Stimulated activated CD4-positive, alpha-beta T cell treated with anti-CD3 and anti-CD28 coated beads, Interleukin-1b, Interleukin-23, amount 100 ng/mL, for 24 hours (primary cell): ENCODE measurements around the gene TCERG1L.

Experiments
- DNase-seq, 4 experiments: peaks; one replicate each; pipeline ENCODE4 v3.0.0-alpha.2; 2020; ENCODE audit warnings: low read depth in 4 of 4, low spot score in 1 of 4

The TCERG1L gene

GRCh38 chr10:131044379-131045111, 267.0 kb downstream of the TCERG1L start:
- DNase-seq, result no peak

DNA sequence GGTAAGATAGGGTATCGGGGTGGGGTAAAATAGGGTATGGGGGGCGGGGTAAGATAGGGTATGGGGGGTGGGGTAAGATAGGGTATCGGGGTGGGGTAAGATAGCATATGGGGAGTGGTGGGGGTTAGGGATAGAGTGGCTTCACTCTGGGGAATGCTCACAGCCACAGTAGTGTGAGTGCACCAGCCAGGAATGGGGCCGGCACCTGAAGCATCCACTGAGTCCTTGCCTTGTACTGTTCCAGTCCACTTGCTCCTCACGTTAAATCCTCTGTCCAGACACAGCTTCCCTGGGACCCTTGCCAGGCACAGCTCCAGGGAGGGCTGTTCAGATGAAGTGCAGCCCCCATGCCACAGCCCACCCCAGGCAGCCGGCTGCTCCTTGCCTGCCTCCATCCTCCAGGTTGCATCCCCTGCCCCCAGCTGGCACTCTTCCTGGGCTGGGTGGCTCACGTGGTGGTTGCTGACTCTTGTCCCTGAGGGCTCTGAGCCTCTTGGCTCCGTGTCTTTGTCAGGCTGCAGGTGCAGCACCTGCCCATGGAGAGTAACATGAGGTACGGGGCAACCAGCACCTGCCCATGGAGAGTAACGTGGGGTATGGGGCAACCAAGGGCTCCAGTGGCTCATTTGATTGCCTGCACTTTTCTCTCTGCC, 268.4 kb downstream of the TCERG1L start:
- no peak for DNase-seq
